H1 (cell line): Measurements from ENCODE around the gene MAP4K4.

ENCODE experiments used
- CBX8 ChIP-seq: fragments of 300-800, 300-1000 bp; sonication (generic); IDR thresholded peaks from 2 replicates; pipeline ENCODE4 v1.7.1; 2016; ENCODE audit warnings: low read depth, low read length, borderline replicate concordance
- EZH2 ChIP-seq: fragments of 200-600 bp; sonication (generic); IDR thresholded peaks from 2 replicates; pipeline ENCODE4 v1.7.1; 2012; ENCODE audit warnings: low read depth, mild to moderate bottlenecking, moderate library complexity, low read length, inconsistent platforms; ENCODE audit not compliant: severe bottlenecking
- GTF2F1 ChIP-seq: IDR thresholded peaks from 2 replicates; pipeline ENCODE4 v1.6.1; 2012; ENCODE audit warnings: low read depth, low read length, improper control_type of control experiment, borderline replicate concordance
- JUN ChIP-seq: IDR thresholded peaks from 2 replicates; pipeline ENCODE4 v1.6.1; 2011; ENCODE audit warnings: low read depth, mild to moderate bottlenecking, improper control_type of control experiment, low read length
- KDM4A ChIP-seq: IDR thresholded peaks from one replicate; pipeline ENCODE4 v1.7.1; 2012; ENCODE audit warnings: low read depth, mild to moderate bottlenecking, moderate library complexity, low read length, inconsistent platforms; ENCODE audit not compliant: severe bottlenecking
- NRF1 ChIP-seq: IDR thresholded peaks from 2 replicates; pipeline ENCODE4 v1.6.1; 2011; ENCODE audit warnings: mild to moderate bottlenecking, low read depth, low read length, improper control_type of control experiment
- POLR2A ChIP-seq, 2 experiments: IDR thresholded peaks; 1 replicate in 1 of 2; 2 replicates in 1 of 2; pipeline ENCODE4 v1.6.1; 2011; ENCODE audit warnings: low read depth in 2 of 2, low read length in 2 of 2, mild to moderate bottlenecking in 2 of 2; ENCODE audit errors: control extremely low read depth in 1 of 2
- SAP30 ChIP-seq: fragments of 300-600 bp; sonication (generic); IDR thresholded peaks from 2 replicates; pipeline ENCODE4 v1.7.1; 2012; ENCODE audit warnings: low read length, moderate library complexity, mild to moderate bottlenecking, inconsistent platforms; ENCODE audit not compliant: insufficient read depth, insufficient replicate concordance
- SRF ChIP-seq: IDR thresholded peaks from 2 replicates; pipeline ENCODE4 v1.6.1; 2011; ENCODE audit warnings: mild to moderate bottlenecking, low read depth, low read length, moderate library complexity
- TCF12 ChIP-seq: IDR thresholded peaks from 2 replicates; pipeline ENCODE4 v1.6.1; 2011; ENCODE audit warnings: low read depth, mild to moderate bottlenecking, low read length
- TF ChIP-seq, protein P1 (sequence below), 3 experiments: IDR thresholded peaks; 1 replicate in 2 of 3; 2 replicates in 1 of 3; pipeline versions ENCODE4 v1.5.1 to v1.6.1; 2011; ENCODE audit warnings: low read length in 3 of 3, mild to moderate bottlenecking in 3 of 3, inconsistent platforms in 2 of 3, low read depth in 1 of 3, moderate library complexity in 1 of 3; ENCODE audit not compliant: insufficient read depth in 1 of 3; ENCODE audit errors: control extremely low read depth in 1 of 3

DNA sequence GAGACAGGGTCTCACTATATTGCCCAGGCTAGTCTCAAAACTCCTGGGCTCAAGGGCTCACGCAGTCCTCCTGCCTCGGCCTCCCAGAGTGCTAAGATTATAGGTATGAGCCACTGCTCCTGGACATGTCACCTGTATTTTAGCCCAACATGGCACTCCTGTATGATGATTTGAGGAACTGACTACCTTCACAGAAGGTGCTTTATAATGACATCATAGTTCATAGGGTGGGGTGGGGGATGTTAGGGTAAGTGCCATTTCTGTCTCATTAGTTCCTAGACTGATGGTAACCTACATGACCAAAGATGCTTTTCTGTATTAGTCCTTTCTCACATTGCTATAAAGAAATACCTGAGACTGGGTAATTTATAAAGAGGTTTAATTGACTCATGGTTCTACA is 109.7 kb downstream of the MAP4K4 start:
- TF ChIP-seq POLR2A (IDR thresholded peaks at IDR 0.05; ENCODE audit: control extremely low read depth in 1 of 2, low read depth in 2 of 2, low read length in 2 of 2) (no peak), TCF12 (no peak), EZH2 (no peak), GTF2F1 (no peak), KDM4A (no peak), CBX8 (no peak), SAP30 (no peak), SRF (no peak), NRF1 (no peak), JUN (no peak)
- TF ChIP-seq, protein P1, sequence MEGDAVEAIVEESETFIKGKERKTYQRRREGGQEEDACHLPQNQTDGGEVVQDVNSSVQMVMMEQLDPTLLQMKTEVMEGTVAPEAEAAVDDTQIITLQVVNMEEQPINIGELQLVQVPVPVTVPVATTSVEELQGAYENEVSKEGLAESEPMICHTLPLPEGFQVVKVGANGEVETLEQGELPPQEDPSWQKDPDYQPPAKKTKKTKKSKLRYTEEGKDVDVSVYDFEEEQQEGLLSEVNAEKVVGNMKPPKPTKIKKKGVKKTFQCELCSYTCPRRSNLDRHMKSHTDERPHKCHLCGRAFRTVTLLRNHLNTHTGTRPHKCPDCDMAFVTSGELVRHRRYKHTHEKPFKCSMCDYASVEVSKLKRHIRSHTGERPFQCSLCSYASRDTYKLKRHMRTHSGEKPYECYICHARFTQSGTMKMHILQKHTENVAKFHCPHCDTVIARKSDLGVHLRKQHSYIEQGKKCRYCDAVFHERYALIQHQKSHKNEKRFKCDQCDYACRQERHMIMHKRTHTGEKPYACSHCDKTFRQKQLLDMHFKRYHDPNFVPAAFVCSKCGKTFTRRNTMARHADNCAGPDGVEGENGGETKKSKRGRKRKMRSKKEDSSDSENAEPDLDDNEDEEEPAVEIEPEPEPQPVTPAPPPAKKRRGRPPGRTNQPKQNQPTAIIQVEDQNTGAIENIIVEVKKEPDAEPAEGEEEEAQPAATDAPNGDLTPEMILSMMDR (IDR thresholded peaks at IDR 0.05; ENCODE audit: control extremely low read depth in 1 of 3, insufficient read depth in 1 of 3, low read depth in 1 of 3, low read length in 3 of 3): no peak
